IPS-NIHi7 (cell line): ENCODE results near the gene PTPRG.

ENCODE experiments used
- DNase-seq: peaks from one replicate; pipeline ENCODE4 v3.0.0; 2012; ENCODE audit warnings: mixed read lengths; ENCODE audit errors: extremely low spot score

The PTPRG gene

DNA sequence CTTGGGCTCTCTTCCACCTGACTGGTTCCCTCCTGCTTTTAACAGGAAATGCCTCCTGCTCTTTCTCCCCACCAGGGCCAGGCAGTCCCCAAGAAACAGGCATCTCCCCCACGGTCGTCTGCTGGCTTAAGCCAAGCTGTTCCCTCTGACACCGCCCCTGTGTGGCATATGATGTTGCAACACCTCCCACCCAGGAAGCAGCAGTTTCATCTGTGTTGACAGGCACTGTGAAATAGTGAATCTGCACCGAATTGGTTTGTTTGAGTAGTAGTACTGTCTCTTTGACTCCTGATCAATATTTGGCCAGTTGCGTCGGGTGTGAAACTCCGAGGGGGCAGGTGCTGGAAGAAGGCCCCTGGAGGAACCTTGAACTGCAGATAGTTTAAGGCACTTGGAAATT, 623.2 kb downstream of the PTPRG start:
- no peak for DNase-seq

DNA sequence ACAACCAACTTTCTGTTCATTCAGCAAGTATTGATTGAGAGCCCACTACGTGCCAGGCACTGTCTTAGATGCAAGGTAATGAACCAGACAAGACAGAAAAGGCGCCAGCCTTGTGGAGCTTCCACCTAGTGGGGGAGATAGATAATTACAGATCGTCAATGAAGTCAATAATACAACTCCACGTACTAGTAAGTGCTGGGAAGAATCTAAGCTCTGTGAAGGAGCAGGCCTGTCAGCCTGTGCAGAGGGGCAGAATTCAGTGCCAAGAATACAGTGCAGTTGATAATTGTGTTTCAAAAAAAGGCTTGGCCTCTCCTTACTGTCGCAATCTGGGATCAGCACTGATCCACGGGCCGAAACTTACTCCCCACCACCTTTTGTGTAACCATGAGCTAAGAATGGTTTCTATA, 625.7 kb downstream of the PTPRG start:
- peak; percentile 53 for DNase-seq

DNA sequence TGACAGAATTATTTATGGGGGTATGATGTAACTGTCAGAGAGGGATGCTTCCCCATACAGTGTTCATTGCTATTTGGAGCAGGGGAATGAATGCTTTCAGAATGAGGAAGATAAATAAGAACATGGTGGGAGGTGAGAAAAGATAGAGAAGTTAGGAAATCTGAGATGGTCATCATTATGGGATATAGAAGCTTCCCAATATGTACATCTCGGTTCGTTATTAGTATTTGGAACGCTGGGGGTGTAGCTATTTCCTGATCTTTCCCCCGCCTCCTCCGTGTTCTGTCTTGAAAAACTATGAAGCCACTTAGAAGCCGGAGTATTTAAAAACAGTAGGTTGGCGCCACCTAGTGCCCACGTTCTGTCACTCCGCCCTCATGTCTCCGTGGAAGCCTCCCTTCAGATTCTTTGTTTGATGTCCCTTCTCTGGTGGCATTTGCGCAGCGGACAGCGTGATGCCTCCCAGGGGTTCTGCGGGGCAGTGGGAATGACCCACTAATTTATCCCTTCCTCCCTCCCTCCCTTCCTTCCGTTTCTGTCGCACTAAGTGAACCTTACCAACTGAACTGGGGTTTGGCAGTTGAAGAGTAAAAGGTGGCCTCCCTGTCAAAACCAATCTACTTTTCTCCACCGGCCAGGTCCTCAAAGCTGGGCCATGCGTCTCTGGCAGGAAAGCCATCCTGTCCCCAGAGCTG, 627.5 kb downstream of the PTPRG start:
- DNase-seq, result peak; percentile 83

DNA sequence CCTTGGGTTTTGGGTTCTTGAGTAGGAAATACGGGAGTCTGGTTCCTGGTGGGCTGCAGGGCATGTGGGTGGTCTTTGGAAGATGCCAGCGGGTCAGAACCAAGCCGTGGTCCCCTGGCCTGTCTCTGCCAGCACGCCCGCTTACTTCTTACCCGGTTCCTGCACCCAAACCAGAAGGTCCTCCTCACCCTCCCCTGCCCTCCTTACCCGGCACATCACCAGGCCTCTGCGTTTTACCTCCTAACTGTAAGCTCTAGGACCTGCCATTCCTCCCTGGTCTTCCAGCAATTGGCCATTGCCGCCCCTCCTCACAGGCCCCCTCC, 628.0 kb downstream of the PTPRG start:
- DNase-seq, result no peak

GRCh38 chr3:62192891-62193290, 631.5 kb downstream of the PTPRG start:
- DNase-seq, result no peak

GRCh38 chr3:62193586-62194345, 632.4 kb downstream of the PTPRG start:
- DNase-seq, result no peak

GRCh38 chr3:62197350-62198012, 636.1 kb downstream of the PTPRG start:
- no peak for DNase-seq

DNA sequence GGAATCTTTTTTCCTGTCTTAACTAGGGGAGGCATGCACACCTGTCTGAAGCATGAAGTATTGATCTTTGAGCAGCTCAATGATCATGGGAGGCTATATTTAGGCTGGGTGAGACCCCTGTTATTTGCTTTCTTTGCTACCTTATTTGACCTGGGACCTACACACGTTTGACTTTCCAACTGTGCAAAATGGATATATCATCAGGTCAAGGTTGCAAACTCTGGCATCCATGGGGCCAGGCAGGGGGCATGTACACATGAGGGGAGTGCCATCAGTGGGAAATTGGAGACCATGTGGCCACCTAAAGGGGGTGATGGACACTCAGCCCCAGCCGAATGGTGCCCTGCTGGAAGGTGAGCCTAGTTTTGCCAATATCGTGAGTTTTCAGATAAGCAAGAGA, 637.8 kb downstream of the PTPRG start:
- DNase-seq, result no peak

DNA sequence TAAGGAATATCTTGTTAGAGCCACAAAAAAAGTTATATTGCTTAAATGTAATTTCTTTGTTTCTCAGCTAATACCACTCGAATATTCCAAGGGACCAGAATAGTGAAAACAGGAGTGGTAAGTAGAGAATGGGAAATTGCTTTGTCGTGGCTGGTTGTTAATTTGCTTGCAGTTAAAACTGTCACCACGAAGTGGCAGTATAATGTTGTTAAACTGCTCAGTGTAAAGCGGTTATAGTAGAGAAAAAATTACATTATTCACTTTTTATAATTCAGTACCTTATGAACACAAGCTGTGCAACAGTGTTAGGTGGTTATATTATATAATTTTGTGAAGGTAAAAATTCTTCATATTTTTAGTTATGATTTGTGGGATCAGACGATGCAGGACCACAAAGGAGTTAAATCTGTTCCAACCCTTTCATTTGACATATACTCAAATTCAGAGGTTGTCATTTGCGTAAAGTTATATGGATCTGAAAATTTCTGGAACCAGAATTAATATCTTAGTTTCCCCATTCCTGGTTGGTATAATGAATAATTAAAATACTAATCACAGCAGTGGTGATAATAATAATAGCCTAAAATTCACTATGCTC, 640.2 kb downstream of the PTPRG start:
- DNase-seq, result peak; percentile 63

DNA sequence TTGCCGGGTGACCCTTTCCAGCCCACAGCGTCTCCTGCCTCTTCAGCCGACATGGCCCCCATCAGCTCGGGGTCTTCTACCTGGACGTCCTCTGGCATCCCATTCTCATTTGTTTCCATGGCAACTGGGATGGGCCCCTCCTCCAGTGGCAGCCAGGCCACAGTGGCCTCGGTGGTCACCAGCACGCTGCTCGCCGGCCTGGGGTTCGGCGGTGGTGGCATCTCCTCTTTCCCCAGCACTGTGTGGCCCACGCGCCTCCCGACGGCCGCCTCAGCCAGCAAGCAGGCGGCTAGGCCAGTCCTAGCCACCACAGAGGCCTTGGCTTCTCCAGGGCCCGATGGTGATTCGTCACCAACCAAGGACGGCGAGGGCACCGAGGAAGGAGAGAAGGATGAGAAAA, 641.8 kb downstream of the PTPRG start:
- no peak for DNase-seq

DNA sequence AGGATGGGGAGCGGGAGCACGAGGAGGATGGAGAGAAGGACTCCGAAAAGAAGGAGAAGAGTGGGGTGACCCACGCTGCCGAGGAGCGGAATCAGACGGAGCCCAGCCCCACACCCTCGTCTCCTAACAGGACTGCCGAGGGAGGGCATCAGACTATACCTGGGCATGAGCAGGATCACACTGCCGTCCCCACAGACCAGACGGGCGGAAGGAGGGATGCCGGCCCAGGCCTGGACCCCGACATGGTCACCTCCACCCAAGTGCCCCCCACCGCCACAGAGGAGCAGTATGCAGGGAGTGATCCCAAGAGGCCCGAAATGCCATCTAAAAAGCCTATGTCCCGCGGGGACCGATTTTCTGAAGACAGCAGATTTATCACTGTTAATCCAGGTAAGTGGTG, 642.2 kb downstream of the PTPRG start:
- DNase-seq, result no peak

DNA sequence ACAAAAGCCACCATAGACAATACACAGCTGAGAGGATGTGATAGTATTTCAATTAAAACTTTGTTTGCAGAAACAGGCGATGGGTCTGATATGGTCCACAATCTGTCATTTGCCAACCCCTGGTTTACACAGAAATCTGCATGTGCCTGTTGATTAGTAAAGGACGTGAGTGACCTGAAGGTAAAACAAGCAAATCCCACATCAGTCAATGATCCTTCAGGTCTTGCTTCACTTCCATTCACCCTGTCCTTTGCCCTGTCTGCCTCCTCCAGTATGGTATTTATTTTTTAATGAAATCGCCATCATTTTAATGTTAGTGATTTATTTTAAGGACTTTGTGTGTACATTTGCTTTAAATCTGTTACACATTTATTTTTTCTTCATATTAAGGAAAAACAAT, 645.8 kb downstream of the PTPRG start:
- no peak for DNase-seq

DNA sequence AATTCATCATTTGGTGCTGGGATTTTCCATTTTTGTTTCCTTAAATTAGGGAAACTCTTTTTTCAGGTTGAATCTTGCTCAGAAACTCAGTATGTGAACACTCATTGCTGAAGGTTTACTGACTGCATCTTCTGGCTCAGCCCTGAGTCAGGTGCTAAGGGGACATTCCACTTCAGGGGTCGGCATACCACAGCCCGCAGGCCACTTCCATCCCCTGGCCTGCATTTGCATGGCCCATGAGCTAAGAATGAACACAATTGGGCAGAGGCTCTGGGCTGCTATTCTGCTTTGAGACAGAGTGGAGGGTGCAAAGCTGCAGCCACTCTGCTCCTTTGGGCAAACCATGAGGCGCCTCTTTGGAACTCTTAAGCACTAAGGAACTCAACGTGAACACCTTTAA, 647.0 kb downstream of the PTPRG start:
- DNase-seq, result no peak

- no peak for DNase-seq
Observed at GRCh38 chr3:62209101-62209500, 647.7 kb downstream of the PTPRG start.

GRCh38 chr3:62210011-62210410, 648.6 kb downstream of the PTPRG start:
- no peak for DNase-seq

DNA sequence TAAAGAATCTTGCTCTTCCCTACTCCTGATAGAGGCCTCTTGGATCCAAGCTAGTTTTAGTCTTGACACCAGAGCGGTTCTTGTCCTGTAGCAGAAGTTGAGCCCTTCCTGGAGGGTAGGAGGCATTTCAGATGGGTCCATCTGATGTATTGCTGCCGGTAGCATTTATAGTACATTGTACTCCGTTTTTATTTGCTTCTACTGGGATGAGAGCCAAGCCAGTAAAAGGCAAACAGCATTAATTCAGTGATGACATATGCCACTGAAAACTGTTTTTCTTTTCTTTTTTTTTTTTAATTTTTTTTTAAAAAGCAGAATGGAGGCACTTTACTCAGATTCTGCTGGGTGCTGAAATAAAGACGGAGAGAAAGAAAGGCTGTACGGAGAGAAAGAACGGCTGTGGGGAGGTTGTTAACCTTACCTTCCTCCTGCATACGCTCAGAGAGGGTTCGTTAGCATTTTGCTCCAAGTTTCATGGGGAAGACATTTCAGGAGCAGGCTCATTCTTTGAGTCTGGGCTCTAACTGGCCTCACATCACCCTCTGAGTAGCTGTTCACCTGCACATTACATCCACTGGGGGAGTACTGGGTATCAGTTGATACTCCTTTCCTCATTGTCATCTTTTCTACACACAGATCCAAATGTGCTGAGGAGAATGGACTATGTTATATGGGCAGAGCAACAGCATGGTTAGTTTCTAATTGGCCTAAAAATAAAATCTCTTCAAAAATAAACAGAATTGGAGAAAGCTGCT, 650.5 kb downstream of the PTPRG start:
- DNase-seq, result peak; percentile 47

- peak; percentile 53 for DNase-seq
Observed at GRCh38 chr3:62214850-62215249, 653.5 kb downstream of the PTPRG start.

GRCh38 chr3:62220616-62221015, 659.2 kb downstream of the PTPRG start:
- DNase-seq, result no peak

DNA sequence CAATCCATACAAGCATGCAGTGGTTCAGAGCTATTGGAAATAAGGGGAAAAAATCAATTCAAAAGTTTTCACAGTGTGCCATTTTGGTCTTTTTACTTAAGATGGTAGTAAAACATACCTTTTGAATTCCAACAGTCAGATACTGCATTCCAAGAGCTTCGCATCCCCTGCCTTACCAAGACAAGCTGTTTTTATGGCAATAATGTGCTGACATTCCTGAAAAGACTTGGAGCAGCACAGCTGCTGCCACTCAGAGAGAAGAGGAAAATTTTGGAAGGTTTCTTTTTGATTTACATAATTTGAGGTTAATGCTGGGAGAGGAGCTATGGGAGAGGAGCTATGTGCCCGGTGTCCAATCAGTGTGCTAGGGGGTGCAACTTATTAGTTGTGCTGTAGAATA, 663.7 kb downstream of the PTPRG start:
- no peak for DNase-seq

- DNase-seq, result no peak
Observed at GRCh38 chr3:62226601-62227339, 665.4 kb downstream of the PTPRG start.

DNA sequence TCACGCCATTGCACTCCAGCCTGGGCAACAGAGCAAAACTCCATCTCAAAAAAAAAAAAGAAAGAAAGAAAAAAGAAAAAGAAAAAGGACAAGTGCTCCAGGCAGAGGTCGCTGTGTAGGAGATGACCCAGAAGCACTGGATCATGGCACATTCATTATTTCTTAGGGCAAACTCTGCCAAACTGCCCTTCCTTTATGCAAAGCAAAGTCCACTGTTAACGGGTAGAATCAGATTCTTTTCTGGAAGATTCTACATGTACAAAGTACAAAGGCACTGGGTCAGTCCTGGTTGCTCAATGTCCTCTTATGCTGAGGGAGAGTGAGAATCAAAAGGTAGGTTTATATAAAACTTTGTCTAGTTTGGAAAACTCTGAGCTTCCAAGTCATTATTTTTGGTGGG, 667.1 kb downstream of the PTPRG start:
- no peak for DNase-seq
